Small intestine (tissue), 7 donors: ENCODE data around the gene SLC6A18. TPM values are rescaled to one million over a fixed set of nuclear protein-coding genes. Genes with fewer than 3 reads are reported as not detected.

Experiments used
- DNase-seq, 2 donors: peaks; one replicate each; pipeline versions ENCODE4 v3.0.0 to v3.0.0-alpha.2; 2013
- FAIRE-seq: peaks from 2 replicates; lab custom pipeline; 2012; peaks lifted over from hg19 to GRCh38; lab: Jason Lieb, UNC
- H3K27ac ChIP-seq, 3 donors: one replicate each; pipeline ENCODE4 v1.5.1; 2013; ENCODE audit warnings: low read length in 2 of 3, mild to moderate bottlenecking in 2 of 3, control low read depth in 1 of 3, inconsistent platforms in 1 of 3, low read depth in 1 of 3, moderate library complexity in 1 of 3
- H3K27me3 ChIP-seq, 3 donors: one replicate each; pipeline ENCODE4 v1.6.1; 2013; ENCODE audit warnings: low read length in 3 of 3, inconsistent platforms in 1 of 3; ENCODE audit not compliant: control insufficient read depth in 3 of 3, insufficient read depth in 3 of 3
- H3K36me3 ChIP-seq, 3 donors: one replicate each; pipeline ENCODE4 v1.6.1; 2013; ENCODE audit warnings: low read length in 3 of 3, inconsistent platforms in 1 of 3, low read depth in 1 of 3, mild to moderate bottlenecking in 1 of 3, moderate library complexity in 1 of 3; ENCODE audit not compliant: control insufficient read depth in 3 of 3, insufficient read depth in 2 of 3
- H3K4me1 ChIP-seq, 3 donors: one replicate each; pipeline ENCODE4 v1.6.1; 2013; ENCODE audit warnings: low read length in 2 of 3, inconsistent platforms in 1 of 3, low read depth in 1 of 3, mild to moderate bottlenecking in 1 of 3, moderate library complexity in 1 of 3; ENCODE audit not compliant: control insufficient read depth in 3 of 3, insufficient read depth in 2 of 3
- H3K4me3 ChIP-seq, 3 donors: one replicate each; pipeline ENCODE4 v1.5.1; 2013; ENCODE audit warnings: low read length in 3 of 3, control low read depth in 1 of 3, inconsistent platforms in 1 of 3, low read depth in 1 of 3, mild to moderate bottlenecking in 1 of 3, moderate library complexity in 1 of 3
- H3K9me3 ChIP-seq, 2 donors: one replicate each; pipeline ENCODE4 v1.6.1; 2013; ENCODE audit warnings: low read depth in 1 of 2, low read length in 1 of 2; ENCODE audit not compliant: control insufficient read depth in 2 of 2, insufficient read depth in 1 of 2
- WGBS, 3 donors: extraction: QIAGEN DNeasy Blood & Tissue Kit; methylation state at CpG; one replicate each; pipeline ENCODE4 v1.1.7; 2013; 5-methylcytosine and 5-hydroxymethylcytosine counted together
- polyA plus RNA-seq, 4 donors: library from polyadenylated mRNA; stranded (reverse) in 3 of 4; unstranded in 1 of 4; fragments of 200-250 nt in 3 of 4; fragments of 120-200 nt in 1 of 4; gene quantifications; one replicate each; pipeline versions ENCODE4 v1.2.1 to v1.2.3, GENCODE V29; 2013
- donor health status: healthy with polysubstance abuse.
- donor health status: control.
- donor health status: control.
- donor health status: Bipolar disorder and iron deficiency.
- donor health status: healthy.

Gene SLC6A18
- polyA plus RNA-seq, 4 donors: 0.04 TPM; not detected in 2

- H3K4me3 ChIP-seq: no peak overlapping the region
- H3K27ac ChIP-seq: peak overlapping the region in 2 of 3 donors; percentile 42 to 95
- no peak for FAIRE-seq
- H3K4me1 ChIP-seq: peaks cover 6 to 64% (median 30%) of the 10 kb centered on the region in 3 donors
- DNase-seq: no peak
- peaks cover 0 to 4% of the 10 kb centered on the region in 2 donors for H3K9me3 ChIP-seq
- 82 to 85% (median 83%) methylated on average over 10 of the region's 10 CpGs for WGBS, 3 donors
- H3K27me3 ChIP-seq: no peaks in the 10 kb centered on the region
- peaks cover 0 to 12% (median 0%) of the 10 kb centered on the region in 3 donors for H3K36me3 ChIP-seq
Observed at GRCh38 chr5:1185038-1185627, 40.0 kb upstream of the SLC6A18 start.

GRCh38 chr5:1185629-1186350 lies 39.4 kb upstream of the SLC6A18 start:
- FAIRE-seq (no peak), DNase-seq (peak; percentile 74 to 87)
- H3K27ac ChIP-seq: peak overlapping the region; percentile 2 to 66 (median 65)
- H3K4me3 ChIP-seq: no peak overlapping the region
- H3K36me3 ChIP-seq: peaks cover 0 to 5% (median 0%) of the 10 kb centered on the region in 3 donors
- H3K9me3 ChIP-seq: peaks cover 0 to 4% of the 10 kb centered on the region in 2 donors
- 15 to 50% (median 39%) methylated on average over 11 to 12 of the region's 12 CpGs for WGBS, 3 donors
- H3K27me3 ChIP-seq: no peaks in the 10 kb centered on the region
- peaks cover 6 to 59% (median 29%) of the 10 kb centered on the region in 3 donors for H3K4me1 ChIP-seq

DNA sequence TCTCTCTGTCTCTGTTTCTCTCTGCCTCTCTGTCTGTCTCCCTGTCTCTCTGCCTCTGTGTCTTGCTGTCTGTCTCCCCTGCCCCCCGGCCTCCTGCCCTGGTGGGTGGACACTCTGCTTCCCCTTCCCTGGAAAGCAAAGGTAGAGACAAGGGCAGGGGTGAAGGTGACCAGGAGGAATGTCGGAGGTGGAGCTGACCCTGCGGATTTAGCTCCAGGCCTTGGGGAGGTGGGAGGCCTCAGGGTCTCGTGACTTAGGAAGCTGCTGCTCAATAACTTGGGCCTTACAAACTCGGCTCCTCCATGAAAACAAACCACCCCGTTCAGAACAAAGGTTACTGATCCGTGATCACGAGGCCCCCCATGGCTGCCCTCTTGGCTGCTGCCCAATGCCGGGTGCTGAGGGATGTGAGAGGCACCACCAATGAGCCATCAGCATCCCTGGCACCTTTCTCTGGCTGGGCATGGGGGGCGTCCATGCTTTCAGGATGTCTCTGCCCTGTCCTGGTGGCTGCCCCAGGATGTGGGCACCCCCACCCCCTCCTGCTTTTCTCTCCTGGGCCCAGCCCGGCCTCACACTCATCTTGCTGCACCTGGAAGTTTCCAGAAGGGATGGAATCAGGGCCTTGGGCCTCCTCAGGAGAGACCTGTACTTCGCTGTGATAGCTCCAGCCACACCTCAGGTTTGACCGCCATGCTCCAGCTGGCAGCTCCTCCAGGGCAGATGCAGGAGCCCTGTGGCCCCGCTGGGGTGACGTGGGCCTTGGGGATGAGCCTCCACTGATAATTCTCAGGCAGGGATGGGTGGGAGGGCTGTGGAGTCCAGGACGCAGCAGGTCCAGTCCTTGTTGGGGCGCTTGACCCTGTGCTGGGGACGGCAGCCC lies 38.6 kb upstream of the SLC6A18 start:
- Histone ChIP-seq H3K4me1 (peaks cover 6 to 51% (median 26%) of the 10 kb centered on the region in 3 donors), H3K4me3 (no peak overlapping the region), H3K27ac (peak overlapping the region in 2 of 3 donors; percentile 65 to 66), H3K9me3 (peaks cover 0 to 4% of the 10 kb centered on the region in 2 donors), H3K36me3 (no peaks in the 10 kb centered on the region), H3K27me3 (no peaks in the 10 kb centered on the region)
- 48 to 66% (median 48%) methylated on average over 17 to 18 of the region's 18 CpGs for WGBS, 3 donors
- DNase-seq (peak in 1 of 2 donors; percentile 83), FAIRE-seq (no peak)

DNA sequence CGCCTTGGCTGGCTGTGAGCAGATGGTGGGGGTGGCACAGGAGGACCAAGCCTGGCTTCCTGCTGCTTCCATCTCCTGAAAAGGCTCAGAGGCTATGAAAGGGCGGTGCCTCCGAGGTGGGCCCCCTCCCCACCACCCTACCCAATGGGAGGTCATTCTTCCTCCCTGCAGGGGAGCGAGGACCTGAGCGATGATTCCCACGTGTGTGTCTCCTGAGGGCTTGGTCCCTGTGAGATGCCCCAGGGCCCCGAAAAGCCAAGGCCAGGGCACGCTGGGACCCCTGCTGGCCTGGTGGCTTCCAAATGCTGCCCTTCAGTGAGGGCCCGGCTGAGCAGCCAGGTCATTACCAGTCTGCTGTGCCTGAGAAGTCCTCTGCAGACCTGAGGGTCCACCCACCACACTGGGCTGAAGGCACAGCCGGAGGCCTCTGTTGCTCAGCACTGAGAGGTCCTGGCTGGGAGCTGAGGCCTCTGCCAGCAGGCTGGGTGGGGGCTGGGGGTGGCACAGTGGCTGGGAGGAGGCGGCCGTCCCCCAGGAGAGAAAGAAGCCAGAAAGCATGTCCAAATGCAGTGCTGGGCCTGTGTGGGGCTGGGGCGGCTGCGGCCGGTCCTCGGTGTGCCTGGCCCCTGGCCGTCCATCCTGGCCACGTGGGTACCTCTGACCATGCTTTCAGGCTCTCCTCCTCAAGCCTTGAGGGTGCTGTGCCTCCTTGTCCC lies 37.8 kb upstream of the SLC6A18 start:
- H3K4me3 ChIP-seq: no peak overlapping the region
- no peaks in the 10 kb centered on the region for H3K36me3 ChIP-seq
- DNase-seq: no peak
- FAIRE-seq: no peak
- H3K9me3 ChIP-seq: peaks cover 0 to 4% of the 10 kb centered on the region in 2 donors
- H3K27ac ChIP-seq: peak overlapping the region in 1 of 3 donors; percentile 16
- H3K4me1 ChIP-seq: peaks cover 3 to 48% (median 26%) of the 10 kb centered on the region in 3 donors
- WGBS, 3 donors: 89 to 90% (median 89%) methylated on average over 16 to 18 of the region's 18 CpGs
- H3K27me3 ChIP-seq: peaks cover 0 to 2% (median 0%) of the 10 kb centered on the region in 3 donors

GRCh38 chr5:1187950-1188334 lies 37.2 kb upstream of the SLC6A18 start:
- no peak overlapping the region for H3K4me3 ChIP-seq
- H3K36me3 ChIP-seq: no peaks in the 10 kb centered on the region
- DNase-seq: no peak
- peaks cover 0 to 2% (median 0%) of the 10 kb centered on the region in 3 donors for H3K27me3 ChIP-seq
- H3K9me3 ChIP-seq: peaks cover 0 to 4% of the 10 kb centered on the region in 2 donors
- peaks cover 3 to 47% (median 26%) of the 10 kb centered on the region in 3 donors for H3K4me1 ChIP-seq
- H3K27ac ChIP-seq: no peak overlapping the region
- WGBS, 3 donors: 86 to 90% (median 89%) methylated on average over 8 of the region's 8 CpGs
- FAIRE-seq: no peak

DNA sequence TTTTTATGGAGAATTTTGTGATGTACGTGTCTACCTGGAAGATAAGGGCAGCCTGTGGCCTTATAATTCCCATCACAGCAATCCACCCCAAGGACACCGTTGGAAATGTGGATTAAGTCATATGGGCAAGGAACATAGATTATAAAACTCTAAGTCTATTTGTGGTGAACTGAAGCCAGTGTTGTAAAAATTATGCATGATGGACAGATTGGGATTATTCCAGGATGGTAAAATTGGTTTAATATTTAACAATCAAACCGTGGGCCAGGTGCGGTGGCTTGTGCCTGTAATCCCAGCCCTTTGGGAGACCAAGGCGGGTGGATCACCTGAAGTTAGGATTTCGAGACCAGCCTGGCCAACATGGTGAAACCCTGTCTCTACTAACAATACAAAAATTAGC lies 36.7 kb upstream of the SLC6A18 start:
- Histone ChIP-seq H3K9me3 (peaks cover 0 to 4% of the 10 kb centered on the region in 2 donors), H3K4me3 (no peak overlapping the region), H3K27ac (no peak overlapping the region), H3K27me3 (peaks cover 0 to 2% (median 0%) of the 10 kb centered on the region in 3 donors), H3K36me3 (peaks cover 0 to 1% (median 0%) of the 10 kb centered on the region in 3 donors), H3K4me1 (peaks cover 3 to 41% (median 26%) of the 10 kb centered on the region in 3 donors)
- DNase-seq: peak in 1 of 2 donors; percentile 85
- FAIRE-seq: no peak
- WGBS, 3 donors: 5 to 50% (median 24%) methylated on average over 6 of the region's 6 CpGs

DNA sequence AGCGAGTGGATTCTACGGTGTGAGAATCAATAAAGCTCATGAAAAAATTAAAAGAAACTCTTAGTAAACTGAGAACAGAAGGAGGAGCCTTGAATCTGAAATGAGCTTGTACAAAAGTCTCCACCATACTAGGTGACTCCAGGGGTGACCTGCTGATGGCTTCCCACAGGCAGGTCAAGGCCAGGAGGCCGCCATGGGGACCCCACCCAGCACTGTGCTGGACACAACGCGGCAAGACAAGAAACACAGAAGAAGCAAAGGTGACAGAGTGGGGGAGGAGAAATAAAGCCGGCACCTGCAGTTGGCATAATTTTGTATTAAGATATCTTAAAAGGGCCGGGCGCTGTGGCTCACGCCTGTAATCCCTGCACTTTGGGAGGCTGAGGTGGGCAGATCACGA lies 35.9 kb upstream of the SLC6A18 start:
- 37 to 68% (median 48%) methylated on average over 10 of the region's 10 CpGs for WGBS, 3 donors
- Histone ChIP-seq H3K4me3 (no peak overlapping the region), H3K27ac (no peak overlapping the region), H3K36me3 (peaks cover 0 to 2% (median 0%) of the 10 kb centered on the region in 3 donors), H3K4me1 (peaks cover 0 to 33% (median 19%) of the 10 kb centered on the region in 3 donors), H3K9me3 (peaks cover 0 to 4% of the 10 kb centered on the region in 2 donors), H3K27me3 (peaks cover 0 to 2% (median 0%) of the 10 kb centered on the region in 3 donors)
- no peak for DNase-seq
- FAIRE-seq: no peak
